GM12878 (cell line): ENCODE measurements around the gene ASAP2. TPM values are rescaled to one million over a fixed set of nuclear protein-coding genes. Genes with fewer than 3 reads are reported as not detected.

ENCODE experiments used
- ATAC-seq: fragments of 200-7000 bp; cut with Tn5 transposase; 3 replicates; pipeline ENCODE4 v1.9.1; 2020; ENCODE audit warnings: mild to moderate bottlenecking, moderate library complexity
- BruUV-seq: library from RNA; stranded (reverse); fragments of 400-500 nt; replicated peaks from 2 replicates; lab custom pipeline; 2021; lab: Mats Ljungman, UMichigan
- CTCF ChIA-PET: fragments of 300-600 bp; sonication (Branson Sonifier 250); formaldehyde crosslinking; extraction: SDS; loops from one replicate; lab custom pipeline; 2021; ENCODE audit warnings: inconsistent platforms; lab: Yijun Ruan, JAX
- POLR2A ChIA-PET: fragments of 350-600 bp; formaldehyde crosslinking; extraction: SDS; loops from one replicate; lab custom pipeline; 2021; ENCODE audit warnings: inconsistent platforms; lab: Charles Lee
- RAD21 ChIA-PET: fragments of 300-600 bp; sonication (Branson Sonifier 250); formaldehyde crosslinking; loops from one replicate; lab custom pipeline; 2023; ENCODE audit warnings: antibody characterized with exemption; ENCODE audit not compliant: unreplicated experiment; lab: Charles Lee
- SMC1A ChIA-PET: fragments of 300-600 bp; sonication (Branson Sonifier 250); formaldehyde crosslinking; loops from one replicate; lab custom pipeline; 2023; ENCODE audit not compliant: unreplicated experiment, uncharacterized antibody; lab: Charles Lee
- DNase-seq: peaks from one replicate; pipeline ENCODE4 v3.0.0-alpha.2; 2011; ENCODE audit warnings: low read depth, low spot score
- FAIRE-seq: peaks from 3 replicates; lab custom pipeline; 2011; peaks lifted over from hg19 to GRCh38; lab: Jason Lieb, UNC
- H2AFZ ChIP-seq: 2 replicates; pipeline ENCODE4 v1.6.0; 2011; ENCODE audit warnings: low read depth, low read length, control low read depth; ENCODE audit not compliant: control insufficient read depth
- H3K27ac ChIP-seq: 2 replicates; pipeline ENCODE4 v1.5.1; 2011; ENCODE audit warnings: control low read depth; ENCODE audit not compliant: control insufficient read depth, insufficient read depth
- H3K27me3 ChIP-seq, 2 experiments: replicated peaks in 1 of 2; 2 replicates each; pipeline versions ENCODE4 v1.6.0 to v1.6.1; 2011; ENCODE audit warnings: low read length in 1 of 2; ENCODE audit not compliant: control insufficient read depth in 2 of 2, insufficient read depth in 2 of 2
- H3K36me3 ChIP-seq, 2 experiments: 2 replicates each; pipeline ENCODE4 v1.5.1; 2011; ENCODE audit warnings: low read length in 1 of 2; ENCODE audit not compliant: control insufficient read depth in 2 of 2, insufficient read depth in 2 of 2
- H3K4me1 ChIP-seq: 2 replicates; pipeline ENCODE4 v1.6.1; 2011; ENCODE audit warnings: mild to moderate bottlenecking, low read length, moderate library complexity, mixed read lengths; ENCODE audit not compliant: control insufficient read depth, insufficient read depth
- H3K4me2 ChIP-seq: 2 replicates; pipeline ENCODE4 v1.6.0; 2011; ENCODE audit warnings: control low read depth; ENCODE audit not compliant: control insufficient read depth, insufficient read depth
- H3K4me3 ChIP-seq: fragments of 200-600 bp; sonication (generic); 2 replicates; pipeline ENCODE4 v1.5.1; 2016
- H3K79me2 ChIP-seq: 2 replicates; pipeline ENCODE4 v1.6.0; 2011; ENCODE audit warnings: low read length; ENCODE audit not compliant: control insufficient read depth, insufficient read depth
- H3K9ac ChIP-seq: 2 replicates; pipeline ENCODE4 v1.8.0; 2011; ENCODE audit warnings: low read length, control low read depth, mixed read lengths; ENCODE audit not compliant: control insufficient read depth, insufficient read depth
- H3K9me3 ChIP-seq: replicated peaks from 3 replicates; pipeline ENCODE4 v1.5.1; 2011; ENCODE audit warnings: mild to moderate bottlenecking, low read length; ENCODE audit not compliant: control insufficient read depth, insufficient read depth
- H4K20me1 ChIP-seq: 2 replicates; pipeline ENCODE4 v1.6.0; 2011; ENCODE audit not compliant: control insufficient read depth, insufficient read depth
- ATF3 ChIP-seq: IDR thresholded peaks from 2 replicates; pipeline ENCODE4 v1.6.1; 2011; ENCODE audit warnings: low read depth, mild to moderate bottlenecking, low read length, moderate library complexity, borderline replicate concordance; ENCODE audit errors: extremely low read depth
- BCL3 ChIP-seq: IDR thresholded peaks from 2 replicates; pipeline ENCODE4 v1.6.1; 2011; ENCODE audit warnings: borderline replicate concordance, low read depth, mild to moderate bottlenecking, moderate library complexity, low read length; ENCODE audit not compliant: insufficient read depth, poor library complexity, severe bottlenecking
- BRCA1 ChIP-seq: IDR thresholded peaks from 2 replicates; pipeline ENCODE4 v1.6.1; 2011; ENCODE audit warnings: low read depth, low read length, improper control_type of control experiment
- ETV6 ChIP-seq, 2 experiments: fragments of 450-650 bp in 1 of 2; IDR thresholded peaks in 1 of 2; conservative IDR thresholded peaks in 1 of 2; 2 replicates each; pipeline ENCODE4 v1.6.1; 2014; ENCODE audit warnings: antibody characterized with exemption in 1 of 2, borderline replicate concordance in 1 of 2, low read depth in 1 of 2, mild to moderate bottlenecking in 1 of 2, moderate library complexity in 1 of 2
- HCFC1 ChIP-seq: fragments of 150-350 bp; IDR thresholded peaks from 2 replicates; pipeline ENCODE4 v1.6.1; 2014; ENCODE audit warnings: low read length
- MXI1 ChIP-seq: fragments of 150-350 bp; IDR thresholded peaks from 2 replicates; pipeline ENCODE4 v1.6.1; 2011; ENCODE audit warnings: low read depth, mild to moderate bottlenecking, inconsistent platforms, low read length, improper control_type of control experiment
- NFIC ChIP-seq: IDR thresholded peaks from 2 replicates; pipeline ENCODE4 v1.6.1; 2012; ENCODE audit warnings: low read depth, mild to moderate bottlenecking, inconsistent platforms, low read length, moderate library complexity
- NFYB ChIP-seq: IDR thresholded peaks from 2 replicates; pipeline ENCODE4 v1.6.1; 2011; ENCODE audit warnings: low read depth, mild to moderate bottlenecking, low read length, improper control_type of control experiment, moderate library complexity; ENCODE audit not compliant: insufficient read depth
- PAX5 ChIP-seq: IDR thresholded peaks from 2 replicates; pipeline ENCODE4 v1.6.1; 2011; ENCODE audit warnings: low read depth, low read length, borderline replicate concordance
- POLR2AphosphoS2 ChIP-seq: IDR thresholded peaks from 2 replicates; pipeline ENCODE4 v1.6.1; 2011; ENCODE audit warnings: low read depth, mild to moderate bottlenecking, low read length, improper control_type of control experiment, moderate library complexity
- RAD21 ChIP-seq: IDR thresholded peaks from 2 replicates; pipeline ENCODE4 v1.6.1; 2011; ENCODE audit warnings: mild to moderate bottlenecking, low read depth, low read length, moderate library complexity; ENCODE audit not compliant: insufficient read depth
- STAT1 ChIP-seq: fragments of 450-650 bp; conservative IDR thresholded peaks from 2 replicates; pipeline ENCODE4 v1.6.1; 2014; ENCODE audit warnings: antibody characterized with exemption, mild to moderate bottlenecking
- TBL1XR1 ChIP-seq: IDR thresholded peaks from 2 replicates; pipeline ENCODE4 v1.6.1; 2012; ENCODE audit warnings: low read depth, low read length, improper control_type of control experiment
- ZNF622 ChIP-seq: fragments of 450-650 bp; IDR thresholded peaks from 2 replicates; pipeline ENCODE4 v1.6.1; 2017; ENCODE audit warnings: mild to moderate bottlenecking, inconsistent platforms
- ZSCAN29 ChIP-seq: fragments of 450-650 bp; IDR thresholded peaks from 2 replicates; pipeline ENCODE4 v1.6.1; 2017; ENCODE audit warnings: mild to moderate bottlenecking, moderate library complexity
- WGBS: methylation state at CpG from one replicate; pipeline ENCODE4 v1.1.6; 2016; ENCODE audit warnings: low lambda C conversion rate; ENCODE audit not compliant: insufficient replicate concordance, insufficient coverage; ENCODE audit errors: missing lambda C conversion rate; 5-methylcytosine and 5-hydroxymethylcytosine counted together
- in situ Hi-C: fragments of 300-500 bp; cut with MboI; formaldehyde crosslinking; loops from 9 replicates; pipeline ENCODE4 v1.14.3; 2018; ENCODE audit warnings: mixed read lengths
- intact Hi-C: fragments of 100-400 bp; cut with micrococcal nuclease; formaldehyde crosslinking; loops from one replicate; pipeline ENCODE4 v1.14.2; 2022; ENCODE audit not compliant: unreplicated experiment
- polyA plus RNA-seq, 11 experiments: library from polyadenylated mRNA; depleted of rRNA in 4 of 11; unstranded in 6 of 11; stranded (reverse) in 5 of 11; fragments of >200 nt; fragmentation: Nextera tagmentation in 4 of 11; fragmentation: Illumina TruSeq in 1 of 11; extraction: Ambion mirVana in 4 of 11; extraction: Trizol in 1 of 11; gene quantifications; 1 replicate in 1 of 11; 2 replicates in 10 of 11; pipeline versions ENCODE4 v1.2.1 to v1.2.3, GENCODE V29; 2011 to 2016; ENCODE audit warnings: inconsistent platforms in 2 of 11, missing spikeins in 2 of 11, low read depth in 1 of 11
- total RNA-seq, 4 experiments: library from RNA; depleted of rRNA in 3 of 4; stranded (reverse); fragments of >200 nt in 3 of 4; fragmentation: Illumina TruSeq in 1 of 4; extraction: Trizol in 1 of 4; gene quantifications; 2 replicates each; pipeline versions ENCODE4 v1.2.1 to v1.2.3, GENCODE V29; 2013 to 2021

The ASAP2 gene
- total and polyA plus RNA-seq, 10 of the 15 experiments (the other 5 are each of a cell fraction or from before 2014, with no cell fraction given) = 0.05 to 0.27 (median 0.07) TPM; not detected in 4

GRCh38 chr2:9222893-9223287, 16.3 kb downstream of the ASAP2 start:
- in situ Hi-C loops = no loop called here
- CTCF ChIA-PET = interaction anchor here (1.4 to 1.6 kb wide), 2 partner anchors 18 to 62 kb away, joined by 3 read pairs; no protein-coding TSS in a partner anchor

DNA sequence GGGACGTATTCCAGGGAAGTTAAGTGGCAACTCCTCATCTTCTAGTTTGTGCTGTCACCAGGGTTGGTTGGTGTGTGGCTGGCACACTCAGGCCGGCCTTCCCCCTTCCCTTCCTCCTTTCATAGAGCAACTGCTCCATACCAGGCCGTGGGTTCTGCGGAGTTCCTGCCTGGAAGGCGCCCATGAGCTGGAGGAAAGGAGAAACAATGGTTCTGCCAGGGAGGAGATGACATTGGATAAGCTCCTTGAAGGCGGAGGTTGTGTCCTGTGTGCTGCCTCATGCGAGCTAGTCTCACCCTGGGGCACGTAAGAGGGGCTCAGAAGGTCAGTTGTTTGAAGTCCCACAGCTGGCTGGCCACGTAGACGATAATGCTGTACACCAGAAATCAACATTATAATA, 19.2 kb downstream of the ASAP2 start:
- Histone ChIP-seq H3K4me3 (no peak overlapping the region), H3K27me3 (peaks cover 4 to 7% of the 10 kb centered on the region in 2 experiments; a peak in 3 of 4 replicates), H3K9ac (no peak overlapping the region), H3K79me2 (no peaks in the 10 kb centered on the region), H3K9me3 (no peaks in the 10 kb centered on the region), H3K4me2 (no peak overlapping the region), H3K4me1 (no peaks in the 10 kb centered on the region), H2AFZ (no peak overlapping the region), H3K27ac (no peak overlapping the region), H3K36me3 (no peaks in the 10 kb centered on the region), H4K20me1 (no peaks in the 10 kb centered on the region)
- RAD21 ChIA-PET = no interaction called here
- WGBS = 14% methylated on average over 10 of the region's 10 CpGs
- SMC1A ChIA-PET = no interaction called here
- DNase-seq (no peak), ATAC-seq (no peak), FAIRE-seq (no peak)
- TF ChIP-seq PAX5 = no peak
- no peak for TF ChIP-seq BCL3
- no peak for TF ChIP-seq RAD21
- no peak for TF ChIP-seq STAT1
- no peak for TF ChIP-seq TBL1XR1
- TF ChIP-seq NFIC = no peak
- TF ChIP-seq ETV6 (conservative IDR thresholded peaks at IDR 0.05 in 1 of 2, IDR thresholded peaks at IDR 0.05 in 1 of 2; ENCODE audit: borderline replicate concordance in 1 of 2, low read depth in 1 of 2) = no peak
- TF ChIP-seq BRCA1 = no peak
- no peak for TF ChIP-seq NFYB
- no peak for TF ChIP-seq POLR2AphosphoS2
- no peak for TF ChIP-seq HCFC1
- no peak for TF ChIP-seq ZSCAN29
- POLR2A ChIA-PET = no interaction called here
- no TSS peak for BruUV-seq
- in situ Hi-C loops (no loop called here), intact Hi-C loops (no loop called here)
- CTCF ChIA-PET = no interaction called here

More at GRCh38 chr2:9222893-9223287, 16.3 kb downstream of the ASAP2 start:
- no peak overlapping the region for H3K27ac ChIP-seq
- ChIA-PET SMC1A (interaction anchor here (1.2 kb wide), 1 partner anchor 16 kb away, joined by 3 read pairs; no protein-coding TSS in a partner anchor), POLR2A (no interaction called here), RAD21 (no interaction called here)
- H3K36me3 ChIP-seq = no peaks in the 10 kb centered on the region
- BruUV-seq = no TSS peak
- H2AFZ ChIP-seq = no peak overlapping the region
- no peaks in the 10 kb centered on the region for H3K79me2 ChIP-seq
- DNase-seq = no peak
- H3K4me2 ChIP-seq = no peak overlapping the region
- no peak overlapping the region for H3K9ac ChIP-seq
- no peak overlapping the region for H3K4me3 ChIP-seq
- H4K20me1 ChIP-seq = no peaks in the 10 kb centered on the region
- no peaks in the 10 kb centered on the region for H3K9me3 ChIP-seq
- no peak for ATAC-seq
- intact Hi-C loops = no loop called here
- H3K27me3 ChIP-seq = peaks cover 0 to 3% of the 10 kb centered on the region in 2 experiments; a peak in 2 of 4 replicates
- no peak for TF ChIP-seq ATF3
- no peak for TF ChIP-seq MXI1
- TF ChIP-seq ZNF622 = no peak
- H3K4me1 ChIP-seq = no peaks in the 10 kb centered on the region
- FAIRE-seq = no peak
- WGBS = 3% methylated on average over 2 of the region's 2 CpGs
